DMS79 (cell line): Measurements from ENCODE around the gene TMC1.

Source experiments
- DNase-seq: peaks from one replicate; lab custom pipeline; 2025; lab: John Stamatoyannopoulos, UW

Gene TMC1

GRCh38 chr9:72575666-72576065 is 54.3 kb downstream of the TMC1 start:
- DNase-seq, result no peak

GRCh38 chr9:72576087-72576486 is 54.7 kb downstream of the TMC1 start:
- no peak for DNase-seq

- no peak for DNase-seq
Measured at GRCh38 chr9:72577212-72577753, 55.9 kb downstream of the TMC1 start.

GRCh38 chr9:72579190-72579589 is 57.8 kb downstream of the TMC1 start:
- no peak for DNase-seq

- no peak for DNase-seq
Measured at GRCh38 chr9:72579880-72580550, 58.6 kb downstream of the TMC1 start.

- DNase-seq, result no peak
Measured at GRCh38 chr9:72581694-72582093, 60.3 kb downstream of the TMC1 start.

GRCh38 chr9:72583370-72583769 is 62.0 kb downstream of the TMC1 start:
- no peak for DNase-seq

- DNase-seq, result no peak
Measured at GRCh38 chr9:72586388-72587130, 65.2 kb downstream of the TMC1 start.

- DNase-seq, result no peak
Measured at GRCh38 chr9:72588336-72588735, 66.9 kb downstream of the TMC1 start.

GRCh38 chr9:72589667-72590521 is 68.5 kb downstream of the TMC1 start:
- no peak for DNase-seq

- no peak for DNase-seq
Measured at GRCh38 chr9:72590824-72591223, 69.4 kb downstream of the TMC1 start.

GRCh38 chr9:72592502-72593403 is 71.3 kb downstream of the TMC1 start:
- DNase-seq, result no peak

GRCh38 chr9:72596451-72597180 is 75.2 kb downstream of the TMC1 start:
- DNase-seq, result no peak

GRCh38 chr9:72597181-72597517 is 75.7 kb downstream of the TMC1 start:
- no peak for DNase-seq

GRCh38 chr9:72597601-72598000 is 76.2 kb downstream of the TMC1 start:
- DNase-seq, result no peak

GRCh38 chr9:72598639-72599038 is 77.2 kb downstream of the TMC1 start:
- DNase-seq, result no peak

GRCh38 chr9:72599874-72600534 is 78.6 kb downstream of the TMC1 start:
- no peak for DNase-seq

- DNase-seq, result no peak
Measured at GRCh38 chr9:72600671-72601070, 79.3 kb downstream of the TMC1 start.

GRCh38 chr9:72601615-72602014 is 80.2 kb downstream of the TMC1 start:
- no peak for DNase-seq

GRCh38 chr9:72612449-72612848 is 91.0 kb downstream of the TMC1 start:
- no peak for DNase-seq
